GM19099 (cell line): ENCODE results near the gene KCNG1.

ENCODE experiments used
- POLR2A ChIP-seq: IDR thresholded peaks from 3 replicates; pipeline ENCODE4 v1.6.1; 2011; ENCODE audit warnings: low read depth; ENCODE audit not compliant: insufficient read length; ENCODE audit errors: extremely low read depth

The KCNG1 gene

DNA sequence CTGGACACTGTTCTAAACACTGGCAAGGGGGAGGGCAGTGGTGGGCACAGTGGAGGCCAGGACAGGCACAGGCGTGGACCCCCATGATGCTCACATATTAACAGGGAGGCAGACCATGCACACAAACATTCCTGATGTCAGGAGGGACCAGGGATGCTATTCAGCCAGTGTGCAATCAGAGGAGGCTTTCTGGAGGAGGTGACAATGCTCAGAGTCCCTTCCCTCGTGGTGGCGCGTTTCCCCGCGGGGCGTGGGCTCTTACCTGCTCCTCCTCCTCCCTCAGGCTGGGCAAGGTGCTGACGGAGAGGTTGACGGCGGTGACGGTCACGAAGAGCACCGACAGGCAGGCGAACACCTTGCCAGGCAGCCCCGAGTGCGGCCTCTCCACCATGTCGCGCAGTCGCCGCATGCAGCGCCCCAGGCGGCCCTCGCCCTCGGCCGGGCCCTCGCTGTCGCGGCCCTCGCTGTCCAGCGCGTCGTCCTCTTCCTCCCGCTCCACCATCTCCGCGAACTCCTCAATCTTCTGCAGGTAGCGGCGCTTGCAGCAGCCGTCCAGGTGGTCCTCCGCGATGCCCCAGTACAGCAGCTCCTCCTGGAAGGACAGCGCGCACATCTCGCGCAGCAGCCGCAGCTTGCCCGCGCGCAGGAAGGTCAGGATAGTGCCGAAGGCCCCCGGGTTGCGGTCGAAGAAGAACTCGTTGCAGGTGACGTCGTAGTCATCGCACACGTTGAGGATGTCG lies 13.4 kb downstream of the KCNG1 start:
- no peak for TF ChIP-seq POLR2A

DNA sequence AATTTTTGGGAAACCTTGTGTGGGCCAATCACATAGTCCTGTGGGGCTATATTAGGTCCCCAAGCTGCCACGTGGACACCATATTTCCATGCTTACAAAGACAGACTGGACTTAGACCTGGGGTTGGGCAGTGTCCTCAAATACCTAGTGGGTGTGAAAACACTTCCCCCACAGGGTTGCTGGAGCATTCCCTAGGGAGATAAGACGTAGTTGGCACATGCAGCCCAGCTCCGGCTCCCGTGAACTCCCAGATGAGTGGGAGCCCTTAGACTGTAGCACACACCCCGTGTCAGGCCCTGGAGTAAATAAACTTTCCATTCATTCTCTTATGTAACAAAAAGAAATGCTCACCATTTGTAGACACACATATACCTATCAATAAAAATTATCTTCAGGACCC lies 14.2 kb downstream of the KCNG1 start:
- TF ChIP-seq POLR2A = no peak

DNA sequence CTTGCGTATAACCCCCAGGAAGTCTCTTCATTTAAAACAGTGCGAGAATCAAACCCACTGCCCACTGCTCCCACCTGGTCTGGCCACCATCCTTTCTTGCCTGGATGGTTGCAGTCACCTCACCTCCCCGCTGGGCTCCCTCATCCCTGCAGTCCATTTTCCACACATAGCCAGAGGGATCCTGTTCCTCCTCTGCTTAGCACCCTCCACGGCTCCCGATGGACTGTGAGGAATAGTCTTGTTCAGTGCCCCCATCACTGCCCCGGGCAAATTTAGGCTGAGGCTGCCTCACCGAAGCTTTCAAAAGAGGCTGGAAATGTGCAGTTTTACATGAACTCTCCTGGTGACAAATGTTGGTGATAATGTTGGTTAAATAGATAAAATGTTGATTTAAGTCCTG lies 17.7 kb downstream of the KCNG1 start:
- TF ChIP-seq POLR2A = no peak

DNA sequence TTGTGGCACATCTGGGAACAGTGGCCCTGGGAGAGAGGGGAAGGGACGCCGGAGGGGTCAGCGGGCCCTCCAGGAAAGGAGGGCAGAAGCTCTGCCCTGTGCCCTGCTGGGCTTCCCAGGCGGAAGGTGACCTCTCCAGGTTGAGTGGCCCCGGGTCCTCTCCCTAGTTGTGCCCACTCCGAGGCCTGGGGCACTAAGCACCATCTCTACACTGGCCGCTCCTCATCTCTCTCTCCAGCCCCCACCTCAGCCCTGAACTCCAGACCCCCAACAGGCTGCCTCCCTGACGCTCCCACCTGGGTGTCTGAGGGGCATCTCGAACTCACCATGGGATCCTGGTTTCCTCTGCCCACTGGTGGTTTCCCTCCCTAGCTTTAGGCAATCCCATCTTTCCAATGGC lies 18.1 kb downstream of the KCNG1 start:
- TF ChIP-seq POLR2A = no peak

DNA sequence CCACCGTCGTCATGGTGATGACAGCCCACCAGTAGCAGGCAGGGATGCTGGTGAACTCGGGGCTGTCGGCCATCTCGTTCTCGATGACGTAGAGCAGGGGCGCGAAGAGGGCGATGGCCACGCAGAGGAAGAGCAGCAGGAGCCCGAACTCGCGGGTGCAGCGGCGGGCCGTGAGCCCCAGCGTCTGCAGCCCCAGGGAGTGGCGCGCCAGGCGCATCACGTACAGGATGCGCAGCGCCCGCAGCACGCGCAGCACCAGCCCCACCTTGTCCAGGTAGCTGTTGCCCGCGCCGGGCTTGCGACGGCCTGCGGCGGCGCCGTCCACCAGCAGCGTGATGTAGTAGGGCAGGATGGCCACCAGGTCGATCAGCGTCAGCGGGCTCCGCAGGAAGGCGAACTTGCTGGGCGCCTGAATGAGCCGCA lies 18.6 kb downstream of the KCNG1 start:
- TF ChIP-seq POLR2A = no peak

DNA sequence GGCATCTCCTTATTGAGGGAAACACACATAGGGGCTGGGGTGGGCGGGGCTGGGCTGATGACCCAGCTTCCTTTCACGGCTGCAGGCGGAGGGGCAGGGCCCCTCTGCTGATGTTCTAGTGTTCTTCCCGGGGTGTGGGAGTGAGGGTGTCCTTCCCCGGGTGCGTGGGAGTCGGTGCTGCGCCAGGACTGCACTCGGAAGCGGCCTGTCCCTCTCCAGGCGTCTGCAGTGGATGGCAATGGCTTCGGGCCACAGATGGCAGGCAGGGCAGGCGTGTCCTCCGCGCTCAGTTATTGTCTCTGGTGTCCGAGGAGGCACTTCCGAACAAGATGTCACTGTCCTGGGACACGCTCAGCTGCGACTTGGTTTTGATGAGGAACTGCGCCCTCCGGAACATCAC lies 19.2 kb downstream of the KCNG1 start:
- no peak for TF ChIP-seq POLR2A

DNA sequence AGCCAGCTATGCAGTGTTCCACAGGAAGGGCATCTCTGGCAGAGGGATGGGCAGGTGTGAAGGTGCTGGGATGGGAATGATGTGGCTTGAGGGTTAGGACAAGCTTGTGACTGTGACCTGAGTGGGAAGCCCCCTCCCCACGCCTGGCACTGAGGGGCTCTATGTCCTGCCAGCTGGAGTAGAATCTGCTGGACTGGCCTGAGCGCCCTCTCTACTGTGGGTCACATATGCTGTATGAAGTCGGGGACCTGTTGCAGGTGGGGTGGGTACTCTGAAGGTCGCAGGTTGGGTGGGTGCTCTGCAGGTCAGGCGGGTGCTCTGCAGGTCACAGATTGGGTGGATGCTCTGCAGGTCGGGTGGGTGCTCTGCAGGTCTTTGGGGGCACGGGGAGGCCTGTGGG lies 20.3 kb downstream of the KCNG1 start:
- no peak for TF ChIP-seq POLR2A

DNA sequence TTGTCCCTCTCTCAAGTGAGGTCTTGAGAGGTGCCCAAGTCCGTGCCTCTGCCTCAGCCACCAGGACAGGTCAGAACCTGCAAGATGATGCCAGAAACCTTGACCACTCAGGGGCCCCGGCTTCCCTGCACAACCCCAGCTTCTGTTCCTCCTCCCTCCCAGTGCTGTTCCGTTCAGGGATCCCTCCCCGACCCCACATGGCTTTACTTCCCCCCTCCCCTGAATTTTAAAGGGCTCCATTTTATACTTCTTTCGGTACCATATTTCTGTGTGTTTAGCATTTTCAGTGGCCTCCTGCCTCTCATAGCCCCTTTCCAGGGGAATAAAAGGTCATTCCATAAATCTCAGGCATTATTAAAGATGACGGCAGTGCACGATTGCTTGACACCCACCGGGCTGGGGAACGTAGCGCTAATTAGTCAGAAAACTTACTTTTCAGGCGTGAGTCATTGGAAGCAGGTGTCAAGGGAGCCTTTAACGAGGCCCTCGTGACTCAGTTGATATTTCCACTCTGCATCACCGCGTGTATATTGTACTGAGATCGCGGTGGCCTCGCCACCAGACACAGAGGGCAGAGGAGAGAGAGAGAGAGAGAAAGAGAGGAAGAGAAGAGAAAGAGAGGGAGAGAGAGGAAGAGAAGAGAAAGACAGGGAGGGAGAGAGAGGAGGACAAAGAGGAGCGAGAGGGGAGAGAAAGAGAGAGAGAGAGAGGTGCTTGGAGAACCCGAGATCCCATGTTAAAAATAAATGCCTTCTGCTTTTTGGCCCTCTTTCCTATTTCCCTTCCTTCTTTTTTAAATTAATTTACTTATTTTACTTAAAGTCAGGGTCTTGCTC lies 21.3 kb downstream of the KCNG1 start:
- no peak for TF ChIP-seq POLR2A

DNA sequence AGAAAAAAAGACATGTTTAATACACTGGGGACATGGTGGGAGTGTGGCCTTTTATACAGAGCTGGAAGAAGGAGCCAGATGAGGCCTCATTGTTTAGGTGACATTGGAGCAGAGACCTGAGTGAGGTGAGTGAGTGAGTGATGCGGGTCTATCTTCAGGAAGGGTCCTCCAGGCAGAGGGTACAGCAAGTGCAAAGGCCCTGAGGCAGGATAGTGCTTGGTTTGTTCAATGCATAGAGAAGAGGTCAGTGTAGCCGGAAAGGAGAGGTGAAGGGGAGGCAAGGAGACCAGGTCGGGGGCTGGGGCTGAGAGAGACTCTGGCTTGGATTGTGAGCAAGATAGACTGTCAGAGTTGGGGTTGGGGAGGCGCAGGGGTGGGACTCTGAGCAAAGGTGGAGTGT lies 23.6 kb downstream of the KCNG1 start:
- TF ChIP-seq POLR2A = no peak

DNA sequence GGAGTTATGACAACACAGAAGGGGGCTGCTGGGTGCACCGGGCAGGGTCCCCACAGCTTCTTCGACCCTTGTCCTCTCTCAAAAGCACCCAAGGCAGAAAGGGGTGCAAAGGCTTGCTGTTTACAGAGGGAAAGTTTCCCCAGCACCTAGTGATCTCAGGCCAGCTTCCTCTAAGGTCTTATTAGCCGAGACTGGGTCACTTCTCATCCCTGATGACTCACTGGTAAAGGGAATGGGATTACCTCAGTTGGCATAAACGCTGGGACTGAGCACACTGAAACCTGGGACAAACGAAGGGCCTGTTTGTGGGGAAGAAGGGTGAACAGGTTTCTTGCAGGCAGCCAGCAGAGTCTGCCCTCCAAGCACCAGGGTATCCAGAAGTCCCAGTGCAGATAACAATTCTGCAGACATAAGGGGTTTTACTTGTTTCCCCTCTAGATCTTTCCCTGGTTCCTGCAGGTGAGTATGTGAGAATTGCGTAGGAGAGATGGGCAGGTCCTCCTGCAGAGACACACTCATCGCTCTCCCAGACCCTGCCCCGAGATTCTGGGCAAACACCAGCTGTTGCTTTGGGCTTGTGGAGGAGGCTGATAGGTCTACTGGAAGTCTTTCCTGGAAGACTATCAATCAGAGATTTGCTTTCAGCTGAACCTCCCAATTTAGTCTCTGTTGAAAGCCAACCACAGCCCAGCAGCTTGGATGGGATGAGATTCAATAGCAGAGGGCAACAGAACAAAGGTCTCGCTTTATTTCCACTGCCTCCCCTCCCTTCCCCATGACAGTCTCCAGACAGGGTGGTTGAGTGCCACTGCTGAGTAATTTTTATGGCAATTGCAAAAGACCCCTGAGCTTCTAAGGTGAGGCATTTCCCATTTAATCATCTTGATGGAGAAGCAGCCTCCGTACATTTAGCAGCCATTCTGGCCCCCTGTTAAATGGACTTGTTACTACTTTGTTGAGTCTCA lies 25.7 kb downstream of the KCNG1 start:
- TF ChIP-seq POLR2A = no peak

DNA sequence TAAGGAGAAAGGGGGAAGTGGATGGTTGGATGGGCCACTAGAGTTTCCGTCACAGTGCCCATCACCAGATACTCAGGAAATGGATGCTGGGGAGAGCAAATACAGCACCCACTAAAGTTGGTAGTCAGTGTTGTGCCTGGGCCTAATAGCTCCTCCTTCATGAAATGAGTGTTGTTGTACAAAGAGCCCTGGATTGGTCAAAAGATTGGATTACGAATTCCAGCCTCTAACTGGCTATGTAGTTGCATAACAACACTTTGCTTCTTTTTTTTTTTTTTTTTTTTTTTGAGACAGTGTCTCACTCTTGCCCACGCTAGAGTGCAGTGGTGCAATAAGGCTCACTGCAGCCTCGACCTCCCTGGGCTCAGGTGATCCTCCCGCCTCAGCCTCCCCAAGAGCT lies 27.4 kb downstream of the KCNG1 start:
- no peak for TF ChIP-seq POLR2A

DNA sequence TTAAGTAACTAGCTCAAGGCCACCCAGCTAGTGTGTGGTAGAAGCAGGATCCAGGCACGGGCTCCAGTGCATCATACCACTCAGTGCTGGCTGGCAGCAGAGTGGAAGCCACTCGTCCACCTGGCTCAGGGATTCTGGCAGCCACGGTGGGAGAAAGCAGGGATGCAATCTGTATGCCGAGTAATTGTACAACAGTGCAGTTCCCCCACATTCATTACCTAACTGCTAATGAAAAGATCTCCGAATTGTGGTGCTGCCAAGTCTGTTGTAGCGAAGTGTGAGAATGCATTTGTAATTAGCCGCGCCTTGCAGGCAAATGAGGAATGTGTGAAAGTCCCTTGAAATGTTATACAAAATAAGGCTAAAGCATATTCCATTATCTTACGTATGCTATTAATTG lies 29.0 kb downstream of the KCNG1 start:
- TF ChIP-seq POLR2A = no peak

DNA sequence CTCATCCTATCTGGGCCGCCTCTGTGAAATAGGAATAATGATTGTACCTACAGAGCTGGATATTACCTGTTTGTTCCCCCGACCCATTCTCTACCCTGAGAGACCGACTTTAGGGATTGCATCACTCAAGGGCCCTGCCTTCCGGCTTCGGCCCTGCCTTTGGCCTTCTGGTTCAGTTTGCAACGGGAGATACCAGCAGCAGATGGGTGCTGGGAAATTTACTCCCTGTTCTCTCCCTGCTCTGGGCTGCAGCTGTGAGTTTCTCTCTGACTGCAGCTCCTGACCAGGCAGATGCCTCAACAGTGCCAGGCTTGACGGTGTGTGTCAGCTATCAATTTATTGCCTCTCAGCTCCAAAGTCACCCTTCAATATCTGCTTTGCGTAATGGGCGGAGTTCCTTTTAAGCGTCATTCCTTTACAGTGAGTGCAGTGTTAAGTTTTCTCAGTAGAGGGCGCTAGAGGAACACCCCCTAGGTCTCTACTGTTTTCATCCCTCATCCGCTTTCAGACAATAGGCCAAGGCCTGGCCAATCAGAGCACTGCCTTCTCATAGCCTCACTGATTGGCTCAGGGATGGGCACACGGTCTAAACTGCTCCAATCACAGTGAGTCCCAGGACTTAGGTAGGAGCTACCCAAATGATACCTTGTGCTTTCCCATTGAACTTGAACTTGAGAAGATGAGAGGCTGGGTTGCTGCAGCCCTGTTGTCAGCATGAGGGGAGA lies 30.0 kb downstream of the KCNG1 start:
- no peak for TF ChIP-seq POLR2A

DNA sequence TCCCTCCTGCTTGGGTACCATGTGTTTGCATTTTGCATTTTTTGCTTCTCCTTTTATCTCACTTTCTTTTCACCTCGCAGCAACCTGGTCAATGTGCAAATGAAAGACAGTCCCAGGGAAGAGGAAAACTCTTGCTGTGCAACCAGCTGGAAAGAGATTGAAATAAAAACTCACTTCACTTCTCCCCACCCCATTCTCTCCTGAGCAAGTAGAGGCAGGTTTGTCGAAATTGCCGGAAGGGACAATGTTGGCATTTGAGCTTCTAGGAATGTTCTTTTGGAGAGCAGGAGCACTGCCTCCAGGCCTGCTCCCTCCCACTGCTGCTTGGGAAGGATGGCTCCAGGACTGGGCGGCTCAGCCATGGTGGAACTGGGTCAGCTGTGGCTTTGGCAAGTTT lies 30.6 kb downstream of the KCNG1 start:
- TF ChIP-seq POLR2A = no peak
